ENCODE results near the gene CLPTM1L.
"Not testable (repeated sequence)": the region's sequence is repeated elsewhere in the genome, so short reads cannot be mapped to it uniquely, and the experiment has no call there.

Gene CLPTM1L

GRCh38 chr5:1380011-1380817 lies 35.3 kb upstream of the CLPTM1L start:
- H3K4me1 ChIP-seq (ENCODE audit: control insufficient read depth in 2 of 2, insufficient read depth in 2 of 2, low read length in 2 of 2), result peaks cover 0 to 4% of the 10 kb centered on the region in 2 donors
- H3K27me3 ChIP-seq (ENCODE audit: control insufficient read depth in 2 of 2, insufficient read depth in 2 of 2, low read length in 2 of 2), result peaks cover 0 to 4% of the 10 kb centered on the region in 2 donors
- no peak overlapping the region for H3K9ac ChIP-seq (ENCODE audit: low read depth in 1 of 2, low read length in 2 of 2)
- no peaks in the 10 kb centered on the region for H3K36me3 ChIP-seq (ENCODE audit: control insufficient read depth in 2 of 2, insufficient read depth in 2 of 2, low read length in 2 of 2)
- no peak overlapping the region for H3K4me3 ChIP-seq (ENCODE audit: low read length in 2 of 2)
- H3K9me3 ChIP-seq (ENCODE audit: control insufficient read depth in 2 of 2, low read length in 2 of 2), result no peaks in the 10 kb centered on the region
- H3K27ac ChIP-seq (ENCODE audit: low read depth in 2 of 2, low read length in 2 of 2), result no peak overlapping the region

DNA sequence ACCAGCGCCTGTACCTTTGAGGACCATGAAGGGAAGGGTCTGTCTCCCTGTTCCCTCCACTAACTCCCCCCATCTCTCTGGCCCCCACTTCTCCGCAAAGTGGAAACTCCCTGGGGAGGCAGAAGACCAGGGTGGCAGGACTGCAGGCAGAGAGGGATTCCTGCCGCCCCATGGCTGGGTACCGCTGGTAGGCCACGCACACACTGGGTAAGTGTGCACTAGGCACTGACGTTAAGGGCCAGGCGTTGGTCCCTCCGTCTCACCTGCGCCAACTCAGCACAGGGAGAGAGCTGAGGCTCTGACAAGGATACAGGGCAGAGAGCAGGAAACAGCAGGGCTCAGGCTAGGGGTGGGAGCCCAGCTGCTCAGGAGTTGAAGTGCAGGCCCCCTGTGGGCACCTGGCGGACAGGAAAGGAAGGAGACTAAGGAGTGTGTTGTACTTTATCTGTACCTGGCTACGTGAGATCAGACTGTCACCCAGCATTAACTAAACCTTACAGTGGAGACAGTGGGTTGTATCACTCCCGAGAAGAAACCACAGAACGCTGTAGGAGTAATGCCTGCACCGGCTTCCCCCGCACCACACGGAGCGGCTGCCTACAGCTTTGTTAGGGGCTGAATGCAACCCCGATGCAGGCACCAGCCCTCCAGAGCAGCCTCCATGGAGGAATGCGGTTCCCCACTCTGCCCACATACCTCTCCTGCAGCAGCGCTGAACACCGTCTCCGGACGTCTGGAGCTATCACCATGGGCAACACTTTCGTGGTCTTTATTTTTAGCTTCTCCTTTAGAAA lies 34.2 kb upstream of the CLPTM1L start:
- Histone ChIP-seq H3K4me1 (ENCODE audit: control insufficient read depth in 2 of 2, insufficient read depth in 2 of 2, low read length in 2 of 2) (no peaks in the 10 kb centered on the region), H3K9ac (ENCODE audit: low read depth in 1 of 2, low read length in 2 of 2) (no peak overlapping the region), H3K27ac (ENCODE audit: low read depth in 2 of 2, low read length in 2 of 2) (no peak overlapping the region), H3K36me3 (ENCODE audit: control insufficient read depth in 2 of 2, insufficient read depth in 2 of 2, low read length in 2 of 2) (no peaks in the 10 kb centered on the region), H3K4me3 (ENCODE audit: low read length in 2 of 2) (no peak overlapping the region), H3K27me3 (ENCODE audit: control insufficient read depth in 2 of 2, insufficient read depth in 2 of 2, low read length in 2 of 2) (peaks cover 0 to 6% of the 10 kb centered on the region in 2 donors), H3K9me3 (ENCODE audit: control insufficient read depth in 2 of 2, low read length in 2 of 2) (no peaks in the 10 kb centered on the region)

- Histone ChIP-seq H3K4me1 (ENCODE audit: control insufficient read depth in 2 of 2, insufficient read depth in 2 of 2, low read length in 2 of 2) (no peaks in the 10 kb centered on the region), H3K36me3 (ENCODE audit: control insufficient read depth in 2 of 2, insufficient read depth in 2 of 2, low read length in 2 of 2) (no peaks in the 10 kb centered on the region), H3K4me3 (ENCODE audit: low read length in 2 of 2) (no peak overlapping the region), H3K9me3 (ENCODE audit: control insufficient read depth in 2 of 2, low read length in 2 of 2) (no peaks in the 10 kb centered on the region), H3K27ac (ENCODE audit: low read depth in 2 of 2, low read length in 2 of 2) (no peak overlapping the region), H3K27me3 (ENCODE audit: control insufficient read depth in 2 of 2, insufficient read depth in 2 of 2, low read length in 2 of 2) (peaks cover 0 to 6% of the 10 kb centered on the region in 2 donors), H3K9ac (ENCODE audit: low read depth in 1 of 2, low read length in 2 of 2) (no peak overlapping the region)
Observed at GRCh38 chr5:1378096-1378495, 33.2 kb upstream of the CLPTM1L start.

GRCh38 chr5:1376981-1377380 lies 32.1 kb upstream of the CLPTM1L start:
- Histone ChIP-seq H3K4me1 (ENCODE audit: control insufficient read depth in 2 of 2, insufficient read depth in 2 of 2, low read length in 2 of 2) (no peaks in the 10 kb centered on the region), H3K36me3 (ENCODE audit: control insufficient read depth in 2 of 2, insufficient read depth in 2 of 2, low read length in 2 of 2) (no peaks in the 10 kb centered on the region), H3K9ac (ENCODE audit: low read depth in 1 of 2, low read length in 2 of 2) (no peak overlapping the region), H3K4me3 (ENCODE audit: low read length in 2 of 2) (no peak overlapping the region), H3K27me3 (ENCODE audit: control insufficient read depth in 2 of 2, insufficient read depth in 2 of 2, low read length in 2 of 2) (peaks cover 0 to 6% of the 10 kb centered on the region in 2 donors), H3K27ac (ENCODE audit: low read depth in 2 of 2, low read length in 2 of 2) (no peak overlapping the region), H3K9me3 (ENCODE audit: control insufficient read depth in 2 of 2, low read length in 2 of 2) (no peaks in the 10 kb centered on the region)

DNA sequence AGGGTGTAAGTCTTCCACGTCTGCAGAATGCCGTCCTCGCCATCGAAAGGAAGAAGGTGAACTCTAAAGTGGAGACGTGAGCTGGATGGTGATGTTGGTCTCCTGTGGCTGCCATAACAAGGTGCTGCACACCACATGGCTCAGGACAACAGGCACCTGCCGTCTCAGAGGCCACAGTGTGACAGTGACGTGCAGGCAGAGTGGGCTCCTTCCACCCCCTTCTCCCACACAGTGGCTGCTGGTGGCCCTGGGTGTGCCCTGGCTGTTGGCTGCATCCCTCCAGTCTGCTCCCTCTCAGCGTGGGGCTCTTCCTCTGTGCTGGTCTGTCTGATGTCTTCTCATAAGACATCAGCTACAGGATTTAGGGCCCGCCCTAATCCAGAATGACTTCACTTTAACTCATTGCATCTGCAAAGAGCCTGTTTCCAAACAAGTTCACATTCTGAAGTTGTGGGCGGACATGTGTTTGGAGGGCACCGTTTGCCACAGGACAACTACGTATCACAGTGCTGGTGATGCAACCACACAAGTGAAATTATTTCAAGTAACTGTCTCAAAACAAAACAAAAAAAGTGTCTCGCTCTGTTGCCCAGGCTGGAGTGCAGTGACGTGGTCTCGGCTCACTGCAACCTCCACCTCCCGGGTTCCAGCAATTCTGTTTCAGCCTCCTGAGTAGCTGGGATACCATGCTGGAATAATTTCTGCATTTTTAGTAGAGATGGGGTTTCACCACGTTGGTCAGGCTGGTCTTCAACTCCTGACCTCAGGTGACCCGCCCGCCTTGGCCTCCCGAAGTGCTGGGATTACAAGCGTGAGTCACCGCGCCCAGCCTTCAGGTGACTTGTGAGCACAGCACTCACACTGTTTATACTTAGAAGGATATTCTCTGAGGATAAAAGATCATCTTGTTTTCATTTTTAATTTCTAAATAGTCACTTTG lies 31.2 kb upstream of the CLPTM1L start:
- H3K9me3 ChIP-seq (ENCODE audit: control insufficient read depth in 2 of 2, low read length in 2 of 2), result no peaks in the 10 kb centered on the region
- H3K9ac ChIP-seq (ENCODE audit: low read depth in 1 of 2, low read length in 2 of 2), result no peak overlapping the region
- H3K4me3 ChIP-seq (ENCODE audit: low read length in 2 of 2), result no peak overlapping the region
- no peak overlapping the region for H3K27ac ChIP-seq (ENCODE audit: low read depth in 2 of 2, low read length in 2 of 2)
- no peaks in the 10 kb centered on the region for H3K4me1 ChIP-seq (ENCODE audit: control insufficient read depth in 2 of 2, insufficient read depth in 2 of 2, low read length in 2 of 2)
- no peaks in the 10 kb centered on the region for H3K36me3 ChIP-seq (ENCODE audit: control insufficient read depth in 2 of 2, insufficient read depth in 2 of 2, low read length in 2 of 2)
- H3K27me3 ChIP-seq (ENCODE audit: control insufficient read depth in 2 of 2, insufficient read depth in 2 of 2, low read length in 2 of 2), result peaks cover 0 to 6% of the 10 kb centered on the region in 2 donors

GRCh38 chr5:1374679-1375055 lies 29.8 kb upstream of the CLPTM1L start:
- Histone ChIP-seq H3K4me3 (ENCODE audit: low read length in 2 of 2) (no peak overlapping the region), H3K9me3 (ENCODE audit: control insufficient read depth in 2 of 2, low read length in 2 of 2) (no peaks in the 10 kb centered on the region), H3K4me1 (ENCODE audit: control insufficient read depth in 2 of 2, insufficient read depth in 2 of 2, low read length in 2 of 2) (no peaks in the 10 kb centered on the region)

DNA sequence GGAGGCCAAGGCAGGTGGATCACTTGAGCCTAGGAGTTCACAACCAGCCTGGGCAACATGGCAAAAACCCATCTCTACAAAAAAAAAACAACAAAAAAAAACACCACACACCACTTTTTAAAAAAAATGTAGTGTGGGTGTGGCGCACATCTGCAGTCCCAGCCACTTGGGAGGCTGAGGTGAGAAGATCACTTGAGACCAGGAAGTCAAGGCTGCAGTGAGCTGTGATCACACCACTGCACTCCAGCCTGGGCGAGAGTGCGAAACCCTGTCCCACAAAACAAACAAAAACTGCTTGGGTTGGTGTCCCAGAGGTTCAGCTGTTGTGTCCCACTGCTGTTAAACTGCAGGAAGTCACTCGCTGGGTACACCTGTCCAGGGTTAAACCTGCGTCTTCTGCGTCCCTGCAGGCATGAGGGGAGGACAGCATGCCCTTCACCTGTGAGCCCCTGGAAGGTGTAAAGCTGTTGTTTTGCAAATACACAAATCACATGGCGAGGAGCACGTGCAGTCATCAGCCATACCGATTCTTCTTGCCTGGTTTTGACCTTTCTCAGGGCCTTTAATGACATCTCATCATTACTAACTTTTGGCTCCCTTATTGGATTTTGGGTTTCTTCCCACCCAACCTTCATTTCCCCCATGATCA lies 29.3 kb upstream of the CLPTM1L start:
- Histone ChIP-seq H3K4me1 (ENCODE audit: control insufficient read depth in 2 of 2, insufficient read depth in 2 of 2, low read length in 2 of 2) (no peaks in the 10 kb centered on the region), H3K27ac (ENCODE audit: low read depth in 2 of 2, low read length in 2 of 2) (no peak overlapping the region), H3K9me3 (ENCODE audit: control insufficient read depth in 2 of 2, low read length in 2 of 2) (no peaks in the 10 kb centered on the region), H3K9ac (ENCODE audit: low read depth in 1 of 2, low read length in 2 of 2) (no peak overlapping the region), H3K36me3 (ENCODE audit: control insufficient read depth in 2 of 2, insufficient read depth in 2 of 2, low read length in 2 of 2) (no peaks in the 10 kb centered on the region), H3K27me3 (ENCODE audit: control insufficient read depth in 2 of 2, insufficient read depth in 2 of 2, low read length in 2 of 2) (peaks cover 0 to 2% of the 10 kb centered on the region in 2 donors), H3K4me3 (ENCODE audit: low read length in 2 of 2) (no peak overlapping the region)

More at GRCh38 chr5:1374679-1375055, 29.8 kb upstream of the CLPTM1L start:
- no peak overlapping the region for H3K27ac ChIP-seq (ENCODE audit: low read depth in 2 of 2, low read length in 2 of 2)
- no peak overlapping the region for H3K9ac ChIP-seq (ENCODE audit: low read depth in 1 of 2, low read length in 2 of 2)
- peaks cover 0 to 5% of the 10 kb centered on the region in 2 donors for H3K27me3 ChIP-seq (ENCODE audit: control insufficient read depth in 2 of 2, insufficient read depth in 2 of 2, low read length in 2 of 2)
- no peaks in the 10 kb centered on the region for H3K36me3 ChIP-seq (ENCODE audit: control insufficient read depth in 2 of 2, insufficient read depth in 2 of 2, low read length in 2 of 2)

DNA sequence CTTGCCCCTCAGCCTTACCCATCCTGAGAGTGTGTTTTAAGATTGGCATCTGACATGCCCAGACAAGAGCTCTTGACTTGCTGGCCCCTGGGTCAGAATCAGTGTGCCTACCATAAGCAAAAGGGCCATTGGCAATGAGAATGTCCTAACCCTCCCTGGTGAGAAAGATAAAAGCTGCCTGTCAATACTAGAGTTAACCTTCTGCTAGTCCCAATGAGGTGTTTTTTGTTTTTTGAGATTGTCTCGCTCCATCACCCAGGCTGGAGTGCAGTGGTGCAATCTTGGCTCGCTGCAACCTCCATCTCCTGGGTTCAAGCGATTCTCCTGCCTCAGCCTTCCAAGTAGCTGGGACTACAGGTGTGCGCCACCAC lies 27.1 kb upstream of the CLPTM1L start:
- H3K9me3 ChIP-seq (ENCODE audit: control insufficient read depth in 2 of 2, low read length in 2 of 2); H3K4me1 ChIP-seq (ENCODE audit: control insufficient read depth in 2 of 2, insufficient read depth in 2 of 2, low read length in 2 of 2); H3K36me3 ChIP-seq (ENCODE audit: control insufficient read depth in 2 of 2, insufficient read depth in 2 of 2, low read length in 2 of 2); H3K9ac ChIP-seq (ENCODE audit: low read depth in 1 of 2, low read length in 2 of 2); H3K27ac ChIP-seq (ENCODE audit: low read depth in 2 of 2, low read length in 2 of 2); H3K27me3 ChIP-seq (ENCODE audit: control insufficient read depth in 2 of 2, insufficient read depth in 2 of 2, low read length in 2 of 2); H3K4me3 ChIP-seq (ENCODE audit: low read length in 2 of 2): not testable (repeated sequence)

- no peaks in the 10 kb centered on the region for H3K36me3 ChIP-seq (ENCODE audit: control insufficient read depth in 2 of 2, insufficient read depth in 2 of 2, low read length in 2 of 2)
- H3K9me3 ChIP-seq (ENCODE audit: control insufficient read depth in 2 of 2, low read length in 2 of 2), result no peaks in the 10 kb centered on the region
- H3K4me1 ChIP-seq (ENCODE audit: control insufficient read depth in 2 of 2, insufficient read depth in 2 of 2, low read length in 2 of 2), result no peaks in the 10 kb centered on the region
- no peak overlapping the region for H3K27ac ChIP-seq (ENCODE audit: low read depth in 2 of 2, low read length in 2 of 2)
- peaks cover 2 to 8% of the 10 kb centered on the region in 2 donors for H3K27me3 ChIP-seq (ENCODE audit: control insufficient read depth in 2 of 2, insufficient read depth in 2 of 2, low read length in 2 of 2)
- H3K9ac ChIP-seq (ENCODE audit: low read depth in 1 of 2, low read length in 2 of 2), result no peak overlapping the region
- H3K4me3 ChIP-seq (ENCODE audit: low read length in 2 of 2), result no peak overlapping the region
Observed at GRCh38 chr5:1371218-1371971, 26.5 kb upstream of the CLPTM1L start.

Measured in mucosa of rectum (tissue), 2 donors.